Smooth muscle cell (in vitro differentiated cells): ENCODE data around the gene C3AR1. TPM values are rescaled to one million over a fixed set of nuclear protein-coding genes. Genes with fewer than 3 reads are reported as not detected.

Source experiments
- DNase-seq: peaks from one replicate; lab custom pipeline; 2025; ENCODE audit not compliant: unreplicated experiment; lab: John Stamatoyannopoulos, UW
- H2AFZ ChIP-seq: fragments of 200-600 bp; sonication (generic); 2 replicates; pipeline ENCODE4 v1.6.0; 2016; ENCODE audit warnings: antibody characterized with exemption, low read depth, mild to moderate bottlenecking
- H3F3A ChIP-seq: fragments of 200-600 bp; sonication (generic); 2 replicates; pipeline ENCODE4 v1.6.0; 2017; ENCODE audit warnings: antibody characterized with exemption, low read depth
- H3K27ac ChIP-seq: fragments of 200-600 bp; sonication (generic); 2 replicates; pipeline ENCODE4 v1.5.1; 2016; ENCODE audit warnings: low read depth, mild to moderate bottlenecking
- H3K27me3 ChIP-seq: fragments of 200-600 bp; sonication (generic); 2 replicates; pipeline ENCODE4 v1.6.1; 2016; ENCODE audit warnings: low read depth, mild to moderate bottlenecking
- H3K36me3 ChIP-seq: fragments of 200-600 bp; sonication (generic); 2 replicates; pipeline ENCODE4 v1.5.1; 2016; ENCODE audit warnings: low read depth
- H3K4me1 ChIP-seq: fragments of 200-600 bp; sonication (generic); 2 replicates; pipeline ENCODE4 v1.5.1; 2016; ENCODE audit warnings: low read depth
- H3K4me2 ChIP-seq: fragments of 200-600 bp; sonication (generic); 2 replicates; pipeline ENCODE4 v1.6.0; 2016; ENCODE audit warnings: mild to moderate bottlenecking
- H3K4me3 ChIP-seq: fragments of 200-600 bp; sonication (generic); 2 replicates; pipeline ENCODE4 v1.5.1; 2016; ENCODE audit warnings: mild to moderate bottlenecking
- H3K79me2 ChIP-seq: fragments of 200-600 bp; sonication (generic); 2 replicates; pipeline ENCODE4 v1.6.0; 2016; ENCODE audit warnings: low read depth, mild to moderate bottlenecking
- H3K9ac ChIP-seq: fragments of 200-600 bp; sonication (generic); 2 replicates; pipeline ENCODE4 v1.6.0; 2016; ENCODE audit warnings: low read depth
- H3K9me3 ChIP-seq: fragments of 200-600 bp; sonication (generic); replicated peaks from 2 replicates; pipeline ENCODE4 v1.5.1; 2016; ENCODE audit warnings: low read depth
- H4K20me1 ChIP-seq: fragments of 200-600 bp; sonication (generic); 2 replicates; pipeline ENCODE4 v1.6.0; 2016; ENCODE audit warnings: low read depth
- WGBS: methylation state at CpG from one replicate; pipeline ENCODE4 v1.1.7; 2016; ENCODE audit warnings: low lambda C conversion rate; 5-methylcytosine and 5-hydroxymethylcytosine counted together
- polyA plus RNA-seq: library from polyadenylated mRNA; unstranded; fragments of >200 nt; fragmentation: Nextera tagmentation; extraction: Ambion mirVana; gene quantifications from 2 replicates; pipeline ENCODE4 v1.2.1, GENCODE V29; 2016
- total RNA-seq: library from RNA; depleted of rRNA; stranded (reverse); fragments of >200 nt; gene quantifications from 2 replicates; pipeline ENCODE4 v1.2.3, GENCODE V29; 2014
- TF ChIP-seq, protein P1 (sequence below): fragments of 200-600 bp; sonication (generic); IDR thresholded peaks from 2 replicates; pipeline ENCODE4 v1.5.1; 2017; ENCODE audit warnings: borderline replicate concordance, mild to moderate bottlenecking, antibody characterized with exemption; ENCODE audit not compliant: insufficient read depth, poor library complexity, severe bottlenecking

The C3AR1 gene
- total and polyA plus RNA-seq, 2 experiments from 2014 or later: 3.0 to 3.2 TPM

DNA sequence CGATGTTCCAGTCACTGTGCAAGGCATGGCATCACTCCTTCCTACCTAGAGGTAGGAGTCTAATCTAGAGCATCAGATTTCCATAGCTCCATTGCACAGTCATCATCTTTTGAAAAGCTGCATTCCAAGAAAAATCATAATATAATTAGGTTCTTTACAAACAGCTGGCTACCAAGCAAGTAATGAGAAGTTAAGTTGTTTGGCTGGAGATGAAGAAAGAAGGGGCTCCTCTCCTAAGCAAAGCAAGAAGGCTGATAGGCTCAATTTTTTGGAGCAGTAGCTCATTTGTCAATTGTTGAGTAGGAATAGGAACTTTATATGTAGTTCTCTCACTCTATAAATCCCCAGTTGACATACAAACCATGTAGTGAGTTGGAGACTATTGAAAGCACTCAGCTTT lies 25.4 kb downstream of the C3AR1 start:
- H3K9ac ChIP-seq: no peak overlapping the region
- H3K36me3 ChIP-seq: peaks cover 23% of the 10 kb centered on the region
- WGBS: 96% methylated on average over 1 of the region's 1 CpG
- peaks cover 50% of the 10 kb centered on the region for H4K20me1 ChIP-seq
- no peak overlapping the region for H2AFZ ChIP-seq
- peaks cover 19% of the 10 kb centered on the region for H3K4me1 ChIP-seq
- peaks cover 26% of the 10 kb centered on the region for H3K79me2 ChIP-seq
- peaks cover 5% of the 10 kb centered on the region for H3F3A ChIP-seq
- no peak overlapping the region for H3K4me2 ChIP-seq
- H3K27ac ChIP-seq: no peak overlapping the region
- DNase-seq: no peak
- TF ChIP-seq, protein P1, sequence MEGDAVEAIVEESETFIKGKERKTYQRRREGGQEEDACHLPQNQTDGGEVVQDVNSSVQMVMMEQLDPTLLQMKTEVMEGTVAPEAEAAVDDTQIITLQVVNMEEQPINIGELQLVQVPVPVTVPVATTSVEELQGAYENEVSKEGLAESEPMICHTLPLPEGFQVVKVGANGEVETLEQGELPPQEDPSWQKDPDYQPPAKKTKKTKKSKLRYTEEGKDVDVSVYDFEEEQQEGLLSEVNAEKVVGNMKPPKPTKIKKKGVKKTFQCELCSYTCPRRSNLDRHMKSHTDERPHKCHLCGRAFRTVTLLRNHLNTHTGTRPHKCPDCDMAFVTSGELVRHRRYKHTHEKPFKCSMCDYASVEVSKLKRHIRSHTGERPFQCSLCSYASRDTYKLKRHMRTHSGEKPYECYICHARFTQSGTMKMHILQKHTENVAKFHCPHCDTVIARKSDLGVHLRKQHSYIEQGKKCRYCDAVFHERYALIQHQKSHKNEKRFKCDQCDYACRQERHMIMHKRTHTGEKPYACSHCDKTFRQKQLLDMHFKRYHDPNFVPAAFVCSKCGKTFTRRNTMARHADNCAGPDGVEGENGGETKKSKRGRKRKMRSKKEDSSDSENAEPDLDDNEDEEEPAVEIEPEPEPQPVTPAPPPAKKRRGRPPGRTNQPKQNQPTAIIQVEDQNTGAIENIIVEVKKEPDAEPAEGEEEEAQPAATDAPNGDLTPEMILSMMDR: no peak
- H3K4me3 ChIP-seq: no peak overlapping the region
- no peaks in the 10 kb centered on the region for H3K27me3 ChIP-seq
- no peaks in the 10 kb centered on the region for H3K9me3 ChIP-seq

DNA sequence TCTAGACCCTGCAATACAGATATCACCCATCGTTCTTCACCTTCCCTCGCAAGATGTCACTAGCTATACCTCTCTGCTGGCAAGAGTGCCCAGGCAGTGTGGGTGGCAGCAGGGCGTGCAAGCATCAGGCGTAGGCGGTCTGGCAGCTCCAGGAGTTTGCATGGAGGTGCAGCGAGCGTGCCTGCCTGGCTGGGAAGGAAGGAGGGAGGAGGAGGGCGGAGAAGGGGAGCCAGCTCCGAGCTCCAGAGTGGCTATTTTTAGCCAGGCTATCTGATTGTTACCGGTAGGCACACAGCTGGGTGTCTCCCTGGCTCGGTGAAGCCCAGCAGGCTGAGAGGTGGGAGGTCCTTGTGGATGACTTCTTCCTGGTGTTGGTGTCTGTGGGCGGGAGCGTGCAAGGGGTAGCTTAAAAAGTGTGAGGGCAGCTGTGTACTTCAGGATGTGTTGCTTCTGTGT lies 27.5 kb downstream of the C3AR1 start:
- peaks cover 34% of the 10 kb centered on the region for H3K4me1 ChIP-seq
- H3F3A ChIP-seq: peaks cover 10% of the 10 kb centered on the region
- no peak for DNase-seq
- no peak overlapping the region for H2AFZ ChIP-seq
- H4K20me1 ChIP-seq: peaks cover 71% of the 10 kb centered on the region
- peak overlapping the region; percentile 20 for H3K4me3 ChIP-seq
- H3K79me2 ChIP-seq: peaks cover 28% of the 10 kb centered on the region
- 32% methylated on average over 13 of the region's 13 CpGs for WGBS
- H3K9me3 ChIP-seq: no peaks in the 10 kb centered on the region
- H3K9ac ChIP-seq: no peak overlapping the region
- TF ChIP-seq, protein P1: no peak
- H3K36me3 ChIP-seq: peaks cover 14% of the 10 kb centered on the region
- peak overlapping the region; percentile 47 for H3K4me2 ChIP-seq
- no peaks in the 10 kb centered on the region for H3K27me3 ChIP-seq
- H3K27ac ChIP-seq: no peak overlapping the region

DNA sequence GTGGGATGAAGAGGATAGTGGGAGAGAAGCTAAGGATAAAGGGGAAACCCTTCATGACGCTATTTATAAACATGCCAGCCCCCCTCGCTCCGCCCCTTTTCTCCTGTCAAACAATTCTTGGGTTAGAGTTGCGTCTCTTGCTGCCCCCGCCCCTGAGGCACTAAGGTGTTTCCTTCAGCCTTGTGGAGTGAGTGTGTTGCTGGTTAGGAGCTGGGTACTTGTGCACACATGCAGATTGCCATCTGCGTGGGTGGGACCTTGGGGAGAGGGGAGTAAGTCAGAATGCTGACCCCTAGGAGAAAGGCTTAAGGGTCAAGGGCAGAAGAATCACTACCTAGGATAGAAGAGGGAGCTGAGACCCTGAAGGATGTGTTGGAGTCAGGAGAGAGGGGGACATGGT lies 28.2 kb downstream of the C3AR1 start:
- Histone ChIP-seq H3K4me2 (peak overlapping the region; percentile 47), H3K4me3 (no peak overlapping the region), H3F3A (peaks cover 13% of the 10 kb centered on the region), H3K9me3 (no peaks in the 10 kb centered on the region), H3K9ac (no peak overlapping the region), H3K79me2 (peaks cover 35% of the 10 kb centered on the region), H3K4me1 (peaks cover 36% of the 10 kb centered on the region), H2AFZ (no peak overlapping the region), H3K36me3 (peaks cover 8% of the 10 kb centered on the region), H4K20me1 (peaks cover 75% of the 10 kb centered on the region), H3K27ac (no peak overlapping the region), H3K27me3 (no peaks in the 10 kb centered on the region)
- TF ChIP-seq, protein P1: no peak
- no peak for DNase-seq
- 70% methylated on average over 6 of the region's 6 CpGs for WGBS

DNA sequence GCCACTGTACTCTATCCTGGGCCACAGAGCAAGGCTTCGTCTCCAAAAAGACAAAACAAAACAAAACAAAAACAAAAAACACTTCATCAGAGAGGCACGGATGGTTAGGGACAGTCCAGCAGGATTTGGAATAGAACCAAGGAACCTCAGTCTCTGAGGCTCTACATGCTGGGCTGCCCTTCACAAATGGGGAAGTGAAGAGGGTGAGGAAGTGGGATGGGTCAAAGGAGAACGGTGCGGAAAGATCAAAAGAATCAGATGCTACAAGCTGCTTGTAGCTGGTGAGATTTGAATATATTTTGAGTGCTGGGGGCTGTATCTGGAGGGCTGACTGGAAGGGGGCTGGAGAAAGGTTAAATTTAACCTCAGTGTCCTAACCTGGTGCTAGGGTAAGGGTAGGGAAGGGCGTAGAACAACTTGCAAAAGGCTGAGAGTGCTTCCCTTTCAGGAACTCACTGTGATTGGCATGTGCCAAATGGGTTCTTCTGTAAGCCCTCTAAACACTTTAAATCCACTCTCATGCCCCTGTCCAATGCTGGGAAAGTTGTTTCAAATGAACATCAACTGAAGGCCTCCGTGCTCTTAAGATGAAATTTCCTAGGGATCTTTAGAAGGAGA lies 29.0 kb downstream of the C3AR1 start:
- Histone ChIP-seq H3K4me3 (no peak overlapping the region), H3K9me3 (no peaks in the 10 kb centered on the region), H2AFZ (no peak overlapping the region), H3K27me3 (no peaks in the 10 kb centered on the region), H3K4me2 (no peak overlapping the region), H3K9ac (no peak overlapping the region), H3K27ac (no peak overlapping the region), H3K36me3 (peaks cover 2% of the 10 kb centered on the region), H3F3A (peaks cover 14% of the 10 kb centered on the region), H3K79me2 (peaks cover 36% of the 10 kb centered on the region), H4K20me1 (peaks cover 75% of the 10 kb centered on the region), H3K4me1 (peaks cover 37% of the 10 kb centered on the region)
- TF ChIP-seq, protein P1: no peak
- WGBS: 41% methylated on average over 6 of the region's 6 CpGs
- no peak for DNase-seq
